HG03039 (cell line): Measurements from ENCODE around the gene NUDT16.

ENCODE experiments used
- ATAC-seq: cut with Tn5 transposase; IDR thresholded peaks from one replicate; pipeline ENCODE4 v1.9.1; 2021; ENCODE audit warnings: mild to moderate bottlenecking, moderate library complexity; ENCODE audit not compliant: unreplicated experiment

The NUDT16 gene

DNA sequence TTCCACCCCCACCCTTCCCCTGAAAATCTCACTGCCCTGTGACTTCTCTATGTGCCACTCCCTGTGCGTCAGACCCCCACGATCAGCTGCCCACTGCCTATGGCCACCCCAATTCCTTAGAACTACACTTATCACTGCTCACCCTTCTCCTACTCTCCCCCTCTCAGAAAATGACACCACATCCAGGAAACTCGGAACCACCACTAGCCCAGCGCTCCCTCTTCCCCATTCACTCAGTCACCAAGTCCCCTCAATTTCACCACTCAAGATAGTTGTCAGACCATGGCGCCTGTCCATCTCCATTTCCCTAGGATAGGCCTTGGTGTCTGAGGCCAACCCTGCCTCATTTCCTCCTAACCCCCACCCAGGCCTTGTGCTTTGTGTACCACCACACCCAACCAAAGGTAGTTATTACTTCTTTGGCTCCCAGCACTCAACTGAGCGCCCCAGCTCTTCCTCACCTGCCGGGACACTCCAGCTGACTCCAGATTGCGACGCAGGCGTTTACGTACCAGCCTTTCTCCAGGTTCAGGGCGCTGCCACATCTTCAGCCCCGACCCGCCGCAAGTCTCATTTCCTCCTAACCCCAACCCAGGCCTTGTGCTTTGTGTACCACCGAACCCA, 641 bp upstream of the NUDT16 start:
- peak; percentile 6 for ATAC-seq

DNA sequence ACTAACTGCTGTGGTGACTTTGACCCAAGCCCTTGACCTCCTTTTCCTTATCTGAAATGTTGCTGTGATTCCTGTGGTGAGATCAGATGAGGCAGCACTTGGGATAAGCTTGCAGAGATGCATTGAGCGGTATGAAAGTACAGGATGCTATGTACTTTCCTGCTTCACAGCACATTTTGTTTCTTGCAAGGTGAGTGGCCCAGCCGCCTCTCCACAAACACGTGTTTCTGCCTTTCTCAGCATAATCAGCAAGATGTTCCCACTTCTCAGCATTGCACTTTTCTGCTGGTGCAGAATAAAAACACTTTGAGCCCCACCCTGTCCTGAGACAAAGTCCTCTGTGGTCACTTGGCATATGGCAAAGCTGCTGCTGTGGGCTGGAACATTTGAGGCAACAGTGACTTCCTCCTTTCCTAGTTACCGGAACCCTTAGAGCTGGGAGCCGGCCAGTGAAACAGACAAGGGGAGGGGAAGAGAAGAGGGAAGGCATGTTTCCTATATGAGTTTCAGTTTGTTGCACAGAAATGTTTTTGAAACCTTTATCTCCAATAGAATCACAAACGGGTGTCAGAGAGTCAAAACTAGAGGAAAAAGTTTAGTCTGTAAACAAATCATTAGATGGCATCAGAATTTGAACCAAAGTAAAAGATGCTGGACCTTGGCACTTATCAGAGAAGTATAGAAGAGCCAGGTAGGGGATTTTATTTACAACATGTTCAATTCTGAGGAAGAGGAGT, 5.0 kb downstream of the NUDT16 start:
- no peak for ATAC-seq

DNA sequence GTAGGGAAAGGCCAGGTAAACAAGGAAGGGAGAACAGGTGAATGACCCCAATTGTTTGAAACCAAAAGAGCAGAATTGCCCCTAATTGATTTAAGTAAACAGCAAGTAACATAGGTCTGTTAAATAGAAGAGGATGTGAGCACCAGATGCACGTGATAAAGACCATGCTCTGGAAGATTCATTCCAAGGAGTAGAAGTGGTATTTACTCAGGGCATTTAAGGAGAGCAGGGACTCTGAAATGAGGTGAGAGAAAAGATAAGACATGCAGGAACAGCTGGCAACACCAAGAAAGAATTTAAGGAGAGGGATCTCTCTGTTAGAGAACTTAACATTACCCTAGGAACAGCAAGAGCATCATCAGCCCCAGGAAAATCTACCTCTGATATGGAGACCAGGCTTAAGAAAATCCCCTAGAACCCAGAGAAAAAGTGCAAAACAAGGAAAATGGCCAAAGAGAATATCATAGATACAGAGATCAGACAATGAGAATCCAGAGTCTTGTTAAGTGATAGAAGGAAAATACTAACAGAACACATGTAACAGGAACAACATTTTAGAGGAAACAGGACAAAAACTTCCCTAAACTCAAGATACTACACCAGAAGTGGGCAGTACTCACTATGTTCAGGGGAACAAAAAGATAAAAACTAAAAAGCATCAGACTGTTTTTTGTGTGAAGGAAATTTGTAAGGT, 6.4 kb downstream of the NUDT16 start:
- no peak for ATAC-seq

DNA sequence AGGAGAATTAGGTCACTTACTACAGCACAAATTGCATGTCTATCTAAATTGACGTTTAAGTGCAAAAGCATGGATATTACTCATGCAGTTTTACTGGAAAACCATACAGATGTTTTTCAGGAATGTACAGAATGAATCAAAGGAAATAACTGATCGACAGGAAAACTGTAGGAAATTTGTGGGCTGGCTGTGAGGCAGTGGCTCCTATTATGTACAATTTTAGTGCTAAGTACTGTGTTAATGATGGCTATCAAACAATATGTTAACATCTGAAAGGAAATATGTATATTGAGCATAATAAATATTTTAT, 6.9 kb downstream of the NUDT16 start:
- ATAC-seq = no peak

DNA sequence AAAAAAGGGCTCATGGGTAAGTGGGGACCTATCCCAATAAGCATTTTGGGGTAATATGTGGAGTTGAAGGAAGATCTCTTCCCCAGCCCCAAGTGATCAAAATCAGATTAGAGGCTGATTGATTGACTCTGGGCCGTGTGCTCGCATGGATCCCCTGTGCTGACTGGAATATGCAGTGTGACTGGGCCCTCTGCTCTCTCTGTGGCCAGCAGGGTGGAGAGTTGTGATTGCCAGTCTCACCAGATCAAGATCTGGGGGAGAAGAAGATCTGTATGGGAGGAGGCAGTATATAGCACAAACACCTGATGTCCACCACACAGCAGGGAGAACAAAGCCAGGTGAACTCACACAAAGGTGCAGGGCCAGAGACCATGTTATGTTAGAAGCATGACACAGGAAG, 8.8 kb downstream of the NUDT16 start:
- ATAC-seq = no peak

DNA sequence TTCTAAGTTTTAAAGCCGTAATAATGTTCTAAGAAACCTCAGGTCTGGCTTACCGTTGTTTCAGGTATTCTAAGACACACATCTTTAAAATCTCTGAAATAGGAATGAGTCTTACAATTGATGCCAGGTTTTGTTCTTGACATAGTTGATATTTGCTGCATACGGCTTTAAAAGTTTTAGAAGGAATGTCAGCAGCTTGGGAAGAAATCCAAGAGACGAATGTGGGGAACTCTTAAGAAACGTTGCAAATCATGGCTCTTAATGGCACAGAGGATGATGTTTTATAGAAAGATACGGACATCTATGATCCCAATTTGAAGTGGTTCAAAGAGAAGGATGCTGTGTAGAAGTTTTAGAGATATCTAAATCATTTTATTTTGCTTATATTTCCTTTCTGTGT, 11.5 kb downstream of the NUDT16 start:
- ATAC-seq = no peak

DNA sequence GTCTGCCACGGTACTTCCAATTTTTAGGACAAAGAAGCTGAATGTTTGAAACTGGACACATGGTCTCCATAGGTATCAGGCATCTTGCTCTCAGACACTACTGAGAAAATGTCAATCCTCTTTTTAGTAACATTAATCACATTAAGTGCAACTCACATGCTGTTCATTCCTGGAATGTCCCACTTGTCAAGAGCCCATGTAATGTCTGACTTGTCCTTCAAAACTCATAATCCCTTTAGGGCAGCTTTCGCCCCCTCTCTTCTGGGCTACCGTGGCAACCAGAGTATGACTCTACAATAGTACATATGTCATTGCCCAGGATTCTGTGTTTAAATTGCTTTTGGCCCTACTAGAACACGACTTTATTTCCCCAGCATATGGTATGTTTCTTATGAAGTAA, 12.3 kb downstream of the NUDT16 start:
- ATAC-seq = no peak

DNA sequence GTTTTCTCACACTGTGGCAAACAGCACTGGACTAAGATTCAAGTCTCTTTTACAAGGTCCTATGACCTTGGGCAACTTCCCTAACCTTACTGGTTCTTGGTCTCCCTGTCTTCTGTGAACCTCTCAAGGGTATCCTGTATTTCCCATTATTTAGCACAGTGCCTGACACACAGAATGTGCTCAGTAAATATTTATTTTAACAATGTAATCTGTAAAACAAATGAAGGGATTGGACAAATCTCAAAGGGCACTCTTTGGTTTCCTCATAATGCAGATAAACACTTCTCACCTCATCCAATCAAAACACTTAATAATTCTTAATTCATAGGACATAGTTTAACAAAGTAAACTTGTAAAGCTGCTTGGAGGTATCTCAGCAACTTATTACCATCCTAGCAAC, 12.8 kb downstream of the NUDT16 start:
- ATAC-seq = no peak

DNA sequence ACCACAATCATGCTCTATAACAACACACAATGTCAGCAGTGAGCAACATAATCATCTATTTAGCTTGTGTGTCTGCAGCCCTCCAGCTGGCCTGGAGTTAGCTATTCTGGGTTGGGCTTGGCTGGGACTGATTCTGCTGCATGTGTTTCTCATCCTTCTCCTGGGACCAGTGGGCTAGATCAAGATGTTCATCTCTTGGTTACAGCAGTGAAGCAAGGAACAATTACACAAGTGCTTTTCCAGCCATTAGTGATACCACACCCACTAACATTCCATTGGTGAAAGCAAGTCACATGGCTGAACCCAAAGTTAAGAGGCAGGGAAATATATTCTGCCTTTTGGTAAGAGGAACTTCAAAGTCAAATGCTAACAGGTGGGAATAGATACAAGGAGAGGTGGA, 14.6 kb downstream of the NUDT16 start:
- ATAC-seq = no peak

DNA sequence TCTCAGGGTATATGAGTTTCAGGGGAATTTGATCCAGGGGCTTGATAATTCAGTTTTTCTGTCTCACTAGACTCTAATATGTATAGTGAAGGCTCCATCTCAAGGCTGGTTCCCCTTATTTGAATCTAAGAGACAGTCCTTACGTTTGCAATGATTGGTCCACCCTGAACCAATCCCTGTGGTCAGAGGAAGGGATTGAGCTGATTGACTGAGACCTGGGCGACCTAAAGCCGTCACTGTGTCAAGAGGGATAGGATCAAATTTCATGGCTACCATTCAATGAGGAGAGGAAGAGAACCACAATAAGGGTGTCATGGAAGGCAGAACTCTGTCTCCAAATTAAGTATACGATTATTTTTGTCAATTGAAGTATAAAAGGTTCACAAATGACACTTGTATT, 16.3 kb downstream of the NUDT16 start:
- ATAC-seq = no peak

DNA sequence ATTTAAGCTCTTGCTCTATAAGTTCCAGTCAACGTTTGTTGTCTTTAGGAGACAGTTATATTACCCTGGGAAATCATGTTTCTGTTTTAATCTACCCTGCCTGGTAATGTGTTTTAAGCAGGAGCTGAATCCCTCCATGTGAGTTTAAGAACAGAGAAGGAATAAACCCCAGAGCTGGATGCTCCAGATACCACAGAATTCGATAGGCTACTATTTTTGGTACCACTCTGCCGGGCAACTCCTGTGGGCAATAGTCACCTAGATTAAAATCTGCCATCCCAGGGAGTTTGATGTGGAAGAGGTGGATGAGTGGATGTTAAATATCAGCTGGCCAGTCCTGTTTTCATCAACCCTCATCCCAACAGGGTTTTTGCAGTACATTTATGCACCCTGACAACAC, 20.4 kb downstream of the NUDT16 start:
- ATAC-seq = no peak

DNA sequence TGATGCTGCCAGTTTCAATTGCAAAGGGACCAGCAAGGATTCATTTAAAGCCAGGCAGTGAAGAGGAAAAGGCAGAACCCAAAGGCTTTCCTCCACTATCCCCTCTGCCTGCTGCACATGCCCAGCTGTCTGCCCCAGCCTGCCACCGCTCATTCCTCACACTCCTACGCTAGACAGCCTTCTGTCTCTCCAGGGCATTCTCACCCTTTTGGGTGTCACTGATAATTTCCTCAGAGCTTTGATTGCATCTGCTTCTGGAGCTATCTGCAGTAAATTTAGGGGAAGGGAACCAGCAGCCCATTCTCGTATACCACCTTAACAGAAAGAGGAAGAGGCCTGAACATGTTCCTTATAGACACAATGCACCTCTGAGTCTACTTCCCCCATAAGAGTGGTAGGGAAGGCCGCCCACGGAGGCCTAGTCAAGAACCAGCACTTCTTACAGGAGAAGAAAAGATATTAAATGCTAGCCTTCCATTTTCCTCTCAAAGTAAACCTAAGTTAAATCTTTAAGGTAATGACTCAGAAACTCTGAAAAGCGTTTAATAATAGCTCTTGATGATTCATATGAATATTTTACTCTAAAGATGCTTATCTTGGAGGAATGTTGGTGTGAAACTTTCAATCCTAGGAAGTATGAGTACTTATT, 20.9 kb downstream of the NUDT16 start:
- no peak for ATAC-seq

DNA sequence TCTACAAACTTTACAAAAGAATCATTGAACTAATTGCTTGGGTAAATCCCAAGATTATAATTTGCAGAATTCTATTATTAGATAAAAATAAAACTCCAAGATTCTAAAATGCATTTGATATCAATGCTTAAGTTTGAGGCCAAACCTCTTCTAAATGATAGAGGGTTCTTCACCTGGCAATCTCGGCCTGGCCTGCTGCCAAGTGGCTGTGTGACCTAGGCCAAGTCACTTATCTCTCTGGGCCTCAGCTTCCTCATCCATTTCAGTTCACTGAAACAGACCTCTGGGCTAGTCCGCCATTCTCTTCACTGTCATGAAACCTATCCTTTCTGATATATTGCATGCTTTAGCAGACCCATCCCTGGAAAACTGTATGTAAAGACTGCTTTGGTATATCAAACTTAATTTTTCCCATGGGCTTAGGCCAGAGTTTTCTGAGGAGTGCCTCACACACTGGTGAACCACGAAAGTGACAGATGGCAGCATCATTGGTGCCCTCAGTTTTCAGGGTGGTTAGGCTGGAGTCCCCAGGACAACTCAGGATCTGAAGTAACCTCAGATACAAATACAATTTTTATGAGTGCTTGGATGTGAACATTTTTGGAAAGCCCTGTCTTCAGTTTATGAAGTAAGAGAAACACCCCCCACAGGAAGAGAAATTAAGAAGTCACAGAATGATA, 21.8 kb downstream of the NUDT16 start:
- no peak for ATAC-seq

DNA sequence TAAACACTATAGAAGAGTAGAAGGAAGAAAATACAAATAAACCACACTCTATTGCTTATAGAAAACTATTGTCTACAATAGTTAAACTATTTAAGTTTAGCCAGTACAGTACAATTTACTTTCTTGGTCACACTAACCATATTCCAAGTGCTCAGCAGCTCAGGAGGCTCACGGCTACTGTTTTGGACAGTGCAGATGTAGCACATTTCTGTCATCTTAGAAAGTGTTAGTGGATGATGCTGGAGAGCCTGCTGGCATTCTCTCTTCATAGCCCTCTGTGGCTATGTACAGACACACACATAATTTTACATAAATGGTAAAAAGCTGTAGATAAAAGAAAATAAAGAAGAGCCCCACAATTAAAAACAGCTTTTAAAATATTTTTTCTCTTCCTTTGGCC, 23.8 kb downstream of the NUDT16 start:
- no peak for ATAC-seq

DNA sequence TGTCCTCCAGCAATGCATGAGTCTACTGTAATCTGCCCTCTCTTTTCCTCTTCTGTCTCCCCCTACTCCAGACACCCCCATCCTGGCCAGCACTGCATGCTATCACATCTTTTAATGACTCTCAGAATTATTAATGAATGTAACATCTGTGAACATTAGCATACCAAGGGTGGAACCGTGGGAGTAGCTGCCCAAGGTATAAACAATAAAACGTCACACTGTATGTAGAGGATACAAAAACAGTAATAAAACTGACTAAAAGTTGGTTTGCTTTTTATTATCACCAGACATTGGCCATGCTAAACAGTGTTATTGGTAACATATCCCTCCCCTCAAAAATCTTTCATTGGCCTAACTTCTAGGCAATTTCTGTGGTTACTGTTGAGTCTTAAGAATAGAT, 24.7 kb downstream of the NUDT16 start:
- no peak for ATAC-seq

DNA sequence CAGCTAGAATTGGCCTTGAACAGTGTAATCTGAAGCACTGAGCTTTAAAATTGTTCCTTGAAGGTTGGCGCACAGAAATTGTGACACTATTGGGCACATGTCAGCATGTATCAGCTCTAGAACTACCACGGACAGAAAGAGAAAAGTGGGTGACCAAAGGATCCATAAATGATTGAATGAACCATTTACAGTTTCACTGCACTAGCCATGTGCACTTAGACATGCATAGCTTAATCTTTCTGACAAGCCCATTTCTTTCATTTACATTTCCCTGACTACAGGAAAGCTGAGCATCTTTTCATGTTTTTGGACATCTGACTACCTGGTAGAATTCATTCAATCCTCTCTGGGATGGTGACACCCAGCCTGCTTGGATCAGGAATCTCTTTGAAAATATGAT, 36.2 kb downstream of the NUDT16 start:
- ATAC-seq = no peak

DNA sequence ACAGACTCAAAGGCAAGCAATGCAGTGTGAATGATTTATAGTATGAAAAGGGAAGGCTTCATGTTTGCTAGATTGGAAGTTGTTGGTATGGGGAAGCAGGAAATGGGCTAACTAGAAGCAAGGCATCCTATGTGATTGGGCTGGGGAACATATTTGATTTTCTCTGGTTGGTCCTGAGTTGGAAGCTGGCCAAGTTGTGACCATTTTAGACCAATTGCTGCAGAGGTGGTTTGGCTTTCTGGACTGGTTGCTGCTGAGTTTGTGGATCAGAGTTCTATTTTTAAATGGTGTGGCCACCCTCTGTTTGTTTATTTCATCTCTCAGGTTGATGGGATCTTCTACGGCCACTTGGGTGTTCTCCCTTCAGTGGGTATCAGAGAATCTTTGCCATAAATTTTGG, 39.7 kb downstream of the NUDT16 start:
- no peak for ATAC-seq

DNA sequence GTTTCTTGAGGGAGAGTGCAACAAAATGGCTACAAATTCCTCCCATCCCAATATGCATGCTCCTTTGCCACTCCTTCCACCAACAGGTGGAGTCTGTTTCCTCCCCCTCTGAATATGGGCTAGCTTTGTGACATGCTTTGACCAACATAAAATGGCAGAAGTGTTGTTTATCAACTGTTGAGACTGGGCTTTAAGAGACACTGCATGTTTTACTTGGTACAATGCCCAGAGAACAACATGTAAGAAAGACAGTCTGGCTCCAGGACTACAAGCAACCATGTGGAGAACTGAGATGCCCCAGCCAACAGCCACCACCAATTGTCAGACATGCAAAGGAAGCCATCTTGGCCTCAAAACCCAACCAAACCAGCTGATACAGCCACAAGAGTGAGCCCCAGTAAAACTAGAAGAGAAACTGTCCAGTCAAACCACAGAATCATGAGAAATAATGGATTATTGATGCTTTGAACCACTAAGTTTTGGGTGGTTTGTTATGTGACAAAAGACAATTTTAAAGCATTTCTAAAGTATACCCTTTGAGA, 40.5 kb downstream of the NUDT16 start:
- no peak for ATAC-seq

DNA sequence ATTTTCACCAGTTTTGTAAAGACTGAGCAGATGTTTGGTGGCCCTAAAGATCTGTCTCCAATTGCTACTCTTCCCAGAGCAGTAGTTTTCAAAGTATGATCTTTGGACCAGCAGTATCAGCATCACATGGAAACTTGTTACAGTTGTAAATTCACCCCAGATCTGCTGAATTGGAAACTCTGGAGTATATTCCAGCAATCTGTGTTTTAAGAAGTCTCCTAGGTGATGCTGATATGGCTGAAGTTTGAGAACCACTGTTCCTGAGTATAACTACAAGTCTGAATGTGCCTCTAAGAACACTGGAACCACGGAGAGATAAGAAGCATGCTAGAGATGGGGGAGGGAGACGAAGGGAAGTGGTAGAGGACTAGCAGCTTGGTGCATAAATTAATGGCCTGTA, 45.7 kb downstream of the NUDT16 start:
- ATAC-seq = no peak

DNA sequence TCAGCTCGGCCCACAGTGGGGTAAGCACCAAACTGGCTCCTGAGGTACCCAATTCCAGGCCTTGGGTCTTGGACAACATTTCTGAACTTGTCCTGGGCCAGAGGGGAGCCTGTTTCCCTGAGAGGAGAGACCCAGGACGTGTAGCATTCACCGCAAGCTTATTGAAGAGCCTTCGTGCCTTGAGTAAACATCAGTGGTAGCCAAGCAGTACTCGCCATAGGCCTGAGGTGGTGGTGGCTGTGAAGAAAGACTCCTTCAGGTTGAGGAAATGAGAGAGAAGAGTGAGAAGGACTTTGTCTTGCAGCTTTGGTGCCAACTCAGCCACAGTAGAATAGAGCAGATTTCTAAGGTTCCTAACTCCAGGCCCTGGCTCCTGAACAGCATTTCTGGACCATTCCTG, 50.2 kb downstream of the NUDT16 start:
- no peak for ATAC-seq

DNA sequence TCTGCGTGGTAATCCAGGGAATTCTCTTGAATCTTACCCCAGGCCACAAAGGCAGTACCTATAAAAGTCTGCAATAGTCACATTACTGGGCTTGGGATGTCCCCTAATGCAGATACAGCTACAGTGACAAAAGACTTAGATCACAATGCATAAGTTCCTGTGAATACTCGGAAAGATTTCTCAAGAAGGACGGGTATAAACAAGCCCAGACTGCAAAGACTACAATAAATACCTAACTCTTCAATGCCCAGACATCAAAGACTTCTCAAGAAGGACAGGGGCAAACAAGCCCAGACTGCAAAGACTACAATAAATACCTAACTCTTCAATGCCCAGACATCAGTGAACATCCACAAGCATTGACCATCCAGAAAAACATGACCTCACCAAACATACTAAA, 50.9 kb downstream of the NUDT16 start:
- ATAC-seq = no peak
